Thyroid gland (tissue), 4 donors: Measurements from ENCODE around the gene BCL2L11. TPM values are rescaled to one million over a fixed set of nuclear protein-coding genes. Genes with fewer than 3 reads are reported as not detected.

Experiments used
- DNase-seq, 2 donors: peaks; one replicate each; pipeline ENCODE4 v3.0.0-alpha.2; 2019
- H3K27ac ChIP-seq, 3 donors: fragments of 200-600 bp; sonication (generic); 1 replicate in 2 of 3; 2 replicates in 1 of 3; pipeline ENCODE4 v1.5.1; 2016 to 2019; ENCODE audit warnings: mild to moderate bottlenecking in 1 of 3, moderate library complexity in 1 of 3
- H3K27me3 ChIP-seq: fragments of 200-600 bp; sonication (generic); one replicate; pipeline ENCODE4 v1.5.1; 2019
- H3K36me3 ChIP-seq, 2 donors: fragments of 200-600 bp; sonication (generic); one replicate each; pipeline ENCODE4 v1.5.1; 2016 to 2019
- H3K4me1 ChIP-seq, 2 donors: fragments of 200-600 bp; sonication (generic); one replicate each; pipeline ENCODE4 v1.5.1; 2017 to 2019
- H3K4me3 ChIP-seq, 3 donors: fragments of 200-600 bp; sonication (generic); replicated peaks in 1 of 3; 1 replicate in 2 of 3; 2 replicates in 1 of 3; pipeline ENCODE4 v1.5.1; 2016; ENCODE audit warnings: mild to moderate bottlenecking in 1 of 3
- H3K9me3 ChIP-seq: fragments of 200-600 bp; sonication (generic); one replicate; pipeline ENCODE4 v1.5.1; 2017
- POLR2A ChIP-seq, 2 donors: fragments of 450-650 bp; IDR thresholded peaks; one replicate each; pipeline ENCODE4 v1.6.1; 2017; ENCODE audit warnings: antibody characterized with exemption in 2 of 2, mild to moderate bottlenecking in 2 of 2, moderate library complexity in 1 of 2
- WGBS, 2 donors: methylation state at CpG; one replicate each; pipeline ENCODE4 v1.1.5; 2017; 5-methylcytosine and 5-hydroxymethylcytosine counted together
- intact Hi-C: fragments of 100-400 bp; cut with DNase I; formaldehyde crosslinking; loops from one replicate; pipeline ENCODE4 v1.15.1; 2023
- total RNA-seq, 4 donors: library from RNA; depleted of rRNA; stranded (reverse); fragments of >200 nt; gene quantifications; one replicate each; pipeline ENCODE4 v1.2.3, GENCODE V29; 2016
- TF ChIP-seq, protein P1 (sequence below), 6 experiments: fragments of 200-600 bp in 3 of 6; fragments of 450-650 bp in 3 of 6; sonication (generic) in 3 of 6; IDR thresholded peaks; one replicate each; pipeline ENCODE4 v1.5.1; 2016 to 2019; ENCODE audit warnings: antibody characterized with exemption in 6 of 6, mild to moderate bottlenecking in 2 of 6, inconsistent platforms in 1 of 6, moderate library complexity in 1 of 6

The BCL2L11 gene
- total RNA-seq, 4 donors from 2014 or later, result 48.4 to 90.6 (median 62.4) TPM

DNA sequence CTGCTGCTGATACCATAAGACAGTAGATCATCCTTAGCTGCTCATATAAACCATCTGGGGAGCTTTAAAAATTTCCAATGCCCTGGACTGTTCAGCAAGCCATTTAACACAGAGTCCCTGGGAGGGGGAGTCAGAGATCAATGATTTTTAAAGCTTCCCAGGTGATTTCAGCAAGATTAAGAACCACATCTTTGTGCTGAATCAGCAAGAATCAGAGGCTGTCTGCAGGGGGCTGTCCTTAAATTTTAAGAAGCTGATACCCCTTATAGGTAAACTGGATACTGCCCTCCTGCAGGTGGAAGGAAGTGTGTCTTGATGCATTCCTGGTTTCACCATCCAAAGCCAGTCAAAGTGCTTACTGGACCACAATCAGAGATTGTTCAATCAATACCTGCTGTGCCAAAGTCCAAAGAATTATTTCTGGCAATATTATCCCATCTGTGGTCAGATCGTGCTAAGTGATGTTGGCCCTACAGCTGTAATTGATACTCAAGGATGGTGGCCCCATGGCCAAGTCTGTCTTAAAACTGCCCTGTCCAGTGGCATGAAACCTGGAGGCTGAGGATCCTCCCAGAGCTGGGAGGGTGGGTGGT lies 72.2 kb downstream of the BCL2L11 start:
- WGBS, 2 donors, result 0 to 100% methylated on average over 1 of the region's 1 CpG
- intact Hi-C loops, result no loop called here
- H3K27me3 ChIP-seq, result no peaks in the 10 kb centered on the region
- no peaks in the 10 kb centered on the region for H3K36me3 ChIP-seq
- H3K4me1 ChIP-seq, result peaks cover 11 to 13% of the 10 kb centered on the region in 2 donors
- DNase-seq, result no peak
- no peak for TF ChIP-seq POLR2A (IDR thresholded peaks at IDR 0.05)
- TF ChIP-seq, protein P1, sequence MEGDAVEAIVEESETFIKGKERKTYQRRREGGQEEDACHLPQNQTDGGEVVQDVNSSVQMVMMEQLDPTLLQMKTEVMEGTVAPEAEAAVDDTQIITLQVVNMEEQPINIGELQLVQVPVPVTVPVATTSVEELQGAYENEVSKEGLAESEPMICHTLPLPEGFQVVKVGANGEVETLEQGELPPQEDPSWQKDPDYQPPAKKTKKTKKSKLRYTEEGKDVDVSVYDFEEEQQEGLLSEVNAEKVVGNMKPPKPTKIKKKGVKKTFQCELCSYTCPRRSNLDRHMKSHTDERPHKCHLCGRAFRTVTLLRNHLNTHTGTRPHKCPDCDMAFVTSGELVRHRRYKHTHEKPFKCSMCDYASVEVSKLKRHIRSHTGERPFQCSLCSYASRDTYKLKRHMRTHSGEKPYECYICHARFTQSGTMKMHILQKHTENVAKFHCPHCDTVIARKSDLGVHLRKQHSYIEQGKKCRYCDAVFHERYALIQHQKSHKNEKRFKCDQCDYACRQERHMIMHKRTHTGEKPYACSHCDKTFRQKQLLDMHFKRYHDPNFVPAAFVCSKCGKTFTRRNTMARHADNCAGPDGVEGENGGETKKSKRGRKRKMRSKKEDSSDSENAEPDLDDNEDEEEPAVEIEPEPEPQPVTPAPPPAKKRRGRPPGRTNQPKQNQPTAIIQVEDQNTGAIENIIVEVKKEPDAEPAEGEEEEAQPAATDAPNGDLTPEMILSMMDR (IDR thresholded peaks at IDR 0.05), result no peak
- no peak overlapping the region for H3K27ac ChIP-seq
- no peaks in the 10 kb centered on the region for H3K9me3 ChIP-seq
- H3K4me3 ChIP-seq, result no peak overlapping the region

DNA sequence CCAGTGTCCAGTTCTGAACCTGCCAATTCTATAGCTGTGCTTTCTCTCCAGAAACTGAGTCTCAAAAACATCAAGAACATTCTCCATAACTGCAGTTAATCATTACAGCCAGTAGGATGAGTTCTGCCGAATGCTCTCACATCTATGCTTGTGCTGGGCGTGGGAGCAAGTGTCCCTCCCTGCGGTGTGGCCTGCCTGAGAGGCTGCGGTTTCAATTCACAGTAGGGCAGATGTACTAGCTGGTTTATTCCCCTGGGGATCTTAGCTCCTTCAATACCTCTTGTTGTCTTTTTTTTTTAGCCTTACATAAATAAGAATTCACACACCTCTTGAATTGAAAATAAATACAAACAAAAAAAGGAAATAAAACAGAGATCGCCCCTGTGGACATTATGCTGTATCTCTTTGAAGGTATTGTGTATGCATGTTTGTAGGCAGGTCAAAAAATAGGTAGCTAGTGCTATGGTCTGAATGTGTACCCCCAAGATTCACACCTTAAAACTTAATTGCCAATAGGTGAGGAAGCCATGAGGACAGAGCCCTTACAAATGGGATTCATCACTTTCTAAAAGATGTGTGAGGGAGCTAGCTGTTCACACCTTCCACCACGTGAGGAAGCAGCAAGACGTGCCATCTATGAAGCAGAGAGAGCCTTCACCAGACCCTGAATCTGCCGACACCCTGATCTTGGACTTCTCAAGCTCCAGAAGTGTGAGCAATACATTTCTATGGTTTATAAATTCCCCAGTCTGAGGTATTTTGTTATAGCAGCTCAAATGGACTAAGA lies 74.3 kb downstream of the BCL2L11 start:
- TF ChIP-seq, protein P1 (IDR thresholded peaks at IDR 0.05), result no peak
- TF ChIP-seq POLR2A (IDR thresholded peaks at IDR 0.05), result no peak
- no peaks in the 10 kb centered on the region for H3K27me3 ChIP-seq
- H3K9me3 ChIP-seq, result no peaks in the 10 kb centered on the region
- no peaks in the 10 kb centered on the region for H3K36me3 ChIP-seq
- WGBS, 2 donors, result 90 to 96% methylated on average over 8 of the region's 8 CpGs
- H3K27ac ChIP-seq, result no peak overlapping the region
- H3K4me1 ChIP-seq, result peaks cover 0 to 8% of the 10 kb centered on the region in 2 donors
- intact Hi-C loops, result no loop called here
- DNase-seq, result no peak
- no peak overlapping the region for H3K4me3 ChIP-seq

GRCh38 chr2:111196435-111196834 lies 75.7 kb downstream of the BCL2L11 start:
- Histone ChIP-seq H3K27ac (no peak overlapping the region), H3K4me1 (peaks cover 5 to 13% of the 10 kb centered on the region in 2 donors)
- no peak for DNase-seq

DNA sequence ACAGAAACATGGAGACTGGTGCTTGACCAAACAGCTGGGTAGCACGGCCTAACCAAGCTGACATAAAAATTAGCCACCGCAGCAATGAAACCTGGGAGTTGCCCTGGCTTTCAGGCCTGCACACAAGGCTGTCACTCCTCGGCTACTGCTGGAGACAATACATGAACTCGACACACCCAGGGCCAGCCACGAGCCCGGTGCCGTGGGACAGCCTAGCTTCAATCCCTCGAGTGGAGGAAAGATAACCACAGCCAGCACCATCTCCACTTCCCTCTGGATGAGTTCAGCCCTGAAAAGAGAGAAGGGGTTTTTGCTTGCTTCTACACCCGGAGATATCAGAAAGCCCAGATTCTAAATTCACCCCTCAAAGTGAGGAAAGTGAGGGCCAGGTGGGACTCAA lies 78.0 kb downstream of the BCL2L11 start:
- no peak overlapping the region for H3K4me3 ChIP-seq
- no peaks in the 10 kb centered on the region for H3K36me3 ChIP-seq
- no peaks in the 10 kb centered on the region for H3K9me3 ChIP-seq
- H3K27ac ChIP-seq, result no peak overlapping the region
- no peak for DNase-seq
- 84 to 87% methylated on average over 8 to 9 of the region's 9 CpGs for WGBS, 2 donors
- H3K27me3 ChIP-seq, result no peaks in the 10 kb centered on the region
- peaks cover 13 to 19% of the 10 kb centered on the region in 2 donors for H3K4me1 ChIP-seq
- intact Hi-C loops, result no loop called here
- no peak for TF ChIP-seq POLR2A (IDR thresholded peaks at IDR 0.05)
- TF ChIP-seq, protein P1 (IDR thresholded peaks at IDR 0.05), result no peak

More at GRCh38 chr2:111196435-111196834, 75.7 kb downstream of the BCL2L11 start:
- intact Hi-C loops, result no loop called here
- no peak overlapping the region for H3K4me3 ChIP-seq
- TF ChIP-seq, protein P1 (IDR thresholded peaks at IDR 0.05), result no peak
- TF ChIP-seq POLR2A (IDR thresholded peaks at IDR 0.05), result no peak
- 85 to 91% methylated on average over 7 of the region's 7 CpGs for WGBS, 2 donors
- H3K36me3 ChIP-seq, result no peaks in the 10 kb centered on the region
- no peaks in the 10 kb centered on the region for H3K9me3 ChIP-seq
- no peaks in the 10 kb centered on the region for H3K27me3 ChIP-seq

- Histone ChIP-seq H3K9me3 (no peaks in the 10 kb centered on the region), H3K27ac (no peak overlapping the region), H3K36me3 (no peaks in the 10 kb centered on the region), H3K4me1 (peaks cover 11 to 19% of the 10 kb centered on the region in 2 donors), H3K27me3 (no peaks in the 10 kb centered on the region), H3K4me3 (no peak overlapping the region)
- TF ChIP-seq, protein P1 (IDR thresholded peaks at IDR 0.05), result no peak
- no peak for TF ChIP-seq POLR2A (IDR thresholded peaks at IDR 0.05)
- no peak for DNase-seq
- intact Hi-C loops, result no loop called here
- WGBS, 2 donors, result 83 to 96% methylated on average over 10 of the region's 10 CpGs
Measured at GRCh38 chr2:111199840-111200239, 79.1 kb downstream of the BCL2L11 start.
